ENCODE data around the gene AWAT2.
"Not testable (repeated sequence)": the region's sequence is repeated elsewhere in the genome, so short reads cannot be mapped to it uniquely, and the experiment has no call there.

Gene AWAT2

DNA sequence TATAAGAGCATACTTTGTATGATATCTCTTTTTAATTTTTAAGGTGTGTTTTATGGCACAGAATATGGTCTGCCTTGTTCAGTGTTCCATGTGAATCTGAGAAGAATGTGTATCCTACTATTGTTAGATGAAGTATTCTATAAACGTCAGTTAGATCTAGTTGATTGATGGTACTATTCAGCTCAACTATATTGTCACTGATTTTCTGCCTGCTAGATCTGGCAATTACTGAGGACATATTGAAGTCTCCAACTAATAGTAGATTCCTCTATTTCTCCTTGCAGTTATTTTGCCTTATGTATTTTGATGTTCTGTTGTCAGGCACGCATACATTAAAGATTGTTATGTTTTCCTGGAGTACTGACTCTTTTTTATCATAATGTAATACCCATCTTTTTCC is 39.8 kb downstream of the AWAT2 start:
- Histone ChIP-seq H3K4me3 (ENCODE audit: low read length) (no peak overlapping the region), H3K9ac (ENCODE audit: low read length) (no peak overlapping the region), H3K4me1 (ENCODE audit: control insufficient read depth, insufficient read depth, low read length) (no peaks in the 10 kb centered on the region), H3K27ac (ENCODE audit: low read depth, low read length) (no peak overlapping the region), H3K27me3 (ENCODE audit: control insufficient read depth, insufficient read depth, low read length) (peaks cover 2% of the 10 kb centered on the region), H3K36me3 (ENCODE audit: control insufficient read depth, insufficient read depth, low read length) (no peaks in the 10 kb centered on the region)

DNA sequence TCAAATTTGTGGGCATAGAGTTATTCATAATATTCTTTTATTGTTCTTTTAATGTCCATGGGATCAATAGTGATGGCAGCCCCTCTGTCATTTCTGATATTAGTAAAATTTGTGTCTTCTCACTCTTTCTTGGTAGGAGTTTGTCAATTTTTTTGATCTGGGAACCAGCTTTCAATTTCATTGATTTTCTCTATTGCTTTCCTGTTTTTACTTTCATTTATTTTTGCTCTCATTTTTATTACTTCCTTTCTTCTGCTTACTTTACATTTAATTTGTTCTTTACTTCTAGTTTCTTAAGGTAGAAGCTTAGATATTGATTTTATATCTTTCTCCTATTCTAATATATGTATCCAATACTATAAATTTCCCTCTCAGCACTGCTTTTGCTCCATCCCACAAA is 40.7 kb downstream of the AWAT2 start:
- Histone ChIP-seq H3K9ac (ENCODE audit: low read length) (no peak overlapping the region), H3K27me3 (ENCODE audit: control insufficient read depth, insufficient read depth, low read length) (peaks cover 2% of the 10 kb centered on the region), H3K4me1 (ENCODE audit: control insufficient read depth, insufficient read depth, low read length) (no peaks in the 10 kb centered on the region), H3K36me3 (ENCODE audit: control insufficient read depth, insufficient read depth, low read length) (no peaks in the 10 kb centered on the region), H3K27ac (ENCODE audit: low read depth, low read length) (no peak overlapping the region), H3K4me3 (ENCODE audit: low read length) (no peak overlapping the region)

DNA sequence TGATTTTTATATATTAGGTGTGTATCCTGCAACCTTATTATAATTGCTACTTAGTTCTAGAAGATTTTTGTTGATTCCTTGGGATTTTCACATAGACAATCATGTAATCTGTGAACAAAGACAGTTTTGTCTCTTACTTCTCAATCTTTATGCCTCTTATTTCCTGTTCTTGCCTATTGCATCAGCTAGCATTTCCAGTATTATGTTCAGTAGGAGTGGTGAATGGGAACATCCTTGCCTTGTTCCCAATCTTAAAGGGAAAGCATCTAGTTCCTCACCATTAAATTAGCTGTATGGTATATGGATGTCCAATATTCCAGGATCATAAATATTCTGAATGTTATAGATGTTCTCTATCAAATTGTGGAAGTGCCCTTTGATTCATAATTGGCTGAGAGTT is 41.8 kb downstream of the AWAT2 start:
- no peaks in the 10 kb centered on the region for H3K36me3 ChIP-seq (ENCODE audit: control insufficient read depth, insufficient read depth, low read length)
- H3K9ac ChIP-seq (ENCODE audit: low read length) = no peak overlapping the region
- no peaks in the 10 kb centered on the region for H3K4me1 ChIP-seq (ENCODE audit: control insufficient read depth, insufficient read depth, low read length)
- no peak overlapping the region for H3K27ac ChIP-seq (ENCODE audit: low read depth, low read length)
- H3K27me3 ChIP-seq (ENCODE audit: control insufficient read depth, insufficient read depth, low read length) = peaks cover 2% of the 10 kb centered on the region
- H3K4me3 ChIP-seq (ENCODE audit: low read length) = no peak overlapping the region

DNA sequence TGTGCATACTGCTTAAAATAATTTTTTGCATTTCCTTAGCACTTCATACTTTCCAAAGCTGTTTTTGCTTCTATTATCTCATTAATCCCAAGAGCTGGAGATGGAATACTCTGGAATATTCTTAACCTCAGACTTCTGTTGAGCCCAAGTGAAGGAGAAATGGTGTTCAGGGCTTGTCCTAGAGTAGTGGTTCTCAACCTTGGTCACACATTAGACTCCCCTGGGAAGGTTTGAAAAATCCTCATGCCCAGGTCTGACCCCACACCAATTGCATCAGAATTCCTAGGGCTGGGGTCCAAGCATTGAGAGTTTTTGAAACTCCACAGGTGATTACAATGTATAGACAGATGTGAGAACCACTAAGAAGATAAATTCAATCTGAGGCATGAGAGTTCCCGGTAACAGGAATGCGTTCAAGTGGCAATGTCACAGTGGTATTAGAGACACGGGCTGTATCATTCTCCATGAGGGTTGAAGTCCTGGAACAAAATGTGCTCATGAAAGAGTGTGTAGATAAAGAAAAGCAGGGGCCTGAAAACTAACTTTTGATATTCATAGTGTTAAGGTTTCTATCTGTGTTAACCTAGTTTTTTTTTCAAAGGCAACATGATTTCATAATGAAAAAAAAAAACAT is 47.9 kb downstream of the AWAT2 start:
- Histone ChIP-seq H3K27ac (ENCODE audit: low read depth, low read length) (no peak overlapping the region), H3K4me3 (ENCODE audit: low read length) (no peak overlapping the region), H3K27me3 (ENCODE audit: control insufficient read depth, insufficient read depth, low read length) (no peaks in the 10 kb centered on the region), H3K36me3 (ENCODE audit: control insufficient read depth, insufficient read depth, low read length) (no peaks in the 10 kb centered on the region), H3K4me1 (ENCODE audit: control insufficient read depth, insufficient read depth, low read length) (no peaks in the 10 kb centered on the region), H3K9ac (ENCODE audit: low read length) (no peak overlapping the region)

DNA sequence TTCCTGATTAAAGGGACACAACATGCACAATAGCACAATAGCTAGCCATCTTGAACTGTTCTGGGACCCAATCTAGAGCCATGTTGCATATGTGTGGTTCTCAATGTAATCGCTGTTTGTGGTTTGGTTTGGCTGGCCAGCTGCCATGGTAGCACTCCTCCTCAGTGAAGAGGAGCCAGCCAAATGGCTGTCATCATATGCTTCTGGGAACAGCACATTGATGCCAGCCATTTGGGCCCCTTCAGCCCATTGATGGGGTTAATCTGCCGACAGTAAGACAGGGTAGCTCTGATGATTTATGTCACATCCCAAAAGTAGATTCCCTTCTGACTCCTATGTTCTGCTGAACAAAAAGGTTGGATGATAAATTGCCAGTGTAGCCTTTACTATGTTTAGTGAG is 48.5 kb downstream of the AWAT2 start:
- Histone ChIP-seq H3K27me3 (ENCODE audit: control insufficient read depth, insufficient read depth, low read length) (no peaks in the 10 kb centered on the region), H3K27ac (ENCODE audit: low read depth, low read length) (no peak overlapping the region), H3K36me3 (ENCODE audit: control insufficient read depth, insufficient read depth, low read length) (no peaks in the 10 kb centered on the region), H3K4me3 (ENCODE audit: low read length) (no peak overlapping the region), H3K9ac (ENCODE audit: low read length) (no peak overlapping the region), H3K4me1 (ENCODE audit: control insufficient read depth, insufficient read depth, low read length) (no peaks in the 10 kb centered on the region)

DNA sequence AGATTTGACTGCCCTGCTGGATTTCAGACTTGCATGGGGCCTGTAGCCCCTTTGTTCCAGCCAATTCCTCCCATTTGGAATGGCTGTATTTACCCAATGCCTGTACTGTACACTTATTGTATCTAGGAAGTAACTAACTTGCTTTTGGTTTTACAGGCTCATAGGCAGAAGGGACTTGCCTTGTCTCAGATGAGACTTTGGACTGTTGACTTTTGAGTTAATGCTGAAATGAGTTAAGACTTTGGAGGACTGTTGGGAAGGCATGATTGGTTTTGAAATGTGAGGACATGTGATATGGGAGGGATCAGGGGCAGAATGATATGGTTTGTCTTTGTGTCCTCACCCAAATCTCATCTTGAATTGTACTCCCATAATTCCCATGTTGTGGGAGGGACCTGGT is 51.4 kb downstream of the AWAT2 start:
- not testable (repeated sequence) for H3K27me3 ChIP-seq (ENCODE audit: control insufficient read depth, insufficient read depth, low read length); H3K27ac ChIP-seq (ENCODE audit: low read depth, low read length); H3K4me3 ChIP-seq (ENCODE audit: low read length)

DNA sequence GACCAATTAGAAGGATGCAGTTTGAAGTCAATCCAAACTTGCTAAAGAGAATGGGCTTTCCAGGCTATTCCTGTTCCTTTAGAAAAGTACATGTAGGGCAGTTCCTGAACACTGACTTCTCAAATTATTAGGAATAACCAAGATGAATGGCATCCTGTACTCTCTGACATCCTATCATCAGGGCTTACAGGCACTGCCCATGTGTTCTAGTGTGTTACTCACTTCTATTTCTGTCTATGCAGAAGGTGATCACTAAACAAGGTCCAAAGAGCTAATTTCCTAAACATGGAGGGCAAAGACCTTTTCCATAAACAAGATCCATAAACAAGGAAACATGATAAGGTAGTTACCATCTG is 53.6 kb downstream of the AWAT2 start:
- no peaks in the 10 kb centered on the region for H3K4me1 ChIP-seq (ENCODE audit: control insufficient read depth, insufficient read depth, low read length)
- no peaks in the 10 kb centered on the region for H3K36me3 ChIP-seq (ENCODE audit: control insufficient read depth, insufficient read depth, low read length)
- H3K9ac ChIP-seq (ENCODE audit: low read length) = no peak overlapping the region
- H3K27ac ChIP-seq (ENCODE audit: low read depth, low read length) = no peak overlapping the region
- no peaks in the 10 kb centered on the region for H3K27me3 ChIP-seq (ENCODE audit: control insufficient read depth, insufficient read depth, low read length)
- H3K4me3 ChIP-seq (ENCODE audit: low read length) = no peak overlapping the region

More for the DNA sequence above, 51.4 kb downstream of the AWAT2 start:
- H3K4me1 ChIP-seq (ENCODE audit: control insufficient read depth, insufficient read depth, low read length); H3K9ac ChIP-seq (ENCODE audit: low read length); H3K36me3 ChIP-seq (ENCODE audit: control insufficient read depth, insufficient read depth, low read length): not testable (repeated sequence)

DNA sequence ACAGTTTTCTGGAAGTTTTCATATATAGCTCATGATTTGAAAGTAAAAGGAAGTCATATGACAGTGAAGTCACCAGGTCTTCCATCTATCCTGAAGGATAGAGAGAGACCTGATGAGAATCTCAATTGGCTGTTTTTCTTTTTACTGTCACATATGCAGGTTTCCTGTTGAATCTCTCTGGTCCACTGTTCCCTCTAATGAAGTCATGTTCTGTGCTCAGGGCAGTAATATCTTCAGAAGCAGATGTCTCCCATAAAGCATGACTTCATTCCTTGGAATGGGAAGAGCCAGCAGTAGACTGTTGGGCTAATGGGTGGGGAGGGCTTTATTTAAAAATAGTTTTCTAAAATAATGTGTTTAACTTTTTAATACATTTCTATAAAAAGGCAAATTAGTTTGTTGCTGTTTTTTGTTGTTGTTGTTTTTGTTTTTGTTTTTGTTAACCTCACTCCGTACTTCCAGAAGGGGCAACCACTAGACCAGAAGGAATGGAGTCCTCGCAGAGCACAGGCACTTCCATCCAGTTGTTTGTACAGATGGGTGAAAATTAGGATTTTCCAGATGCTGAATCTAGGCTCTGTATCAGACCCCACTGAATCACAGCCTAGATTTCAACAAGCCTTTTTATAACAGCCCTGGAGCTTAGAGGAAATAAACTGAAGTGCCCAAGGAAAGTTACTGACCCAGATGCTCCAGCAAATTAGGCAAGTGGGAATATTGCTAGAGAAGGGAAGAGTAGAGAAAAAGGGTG is 54.2 kb downstream of the AWAT2 start:
- Histone ChIP-seq H3K27ac (ENCODE audit: low read depth, low read length) (no peak overlapping the region), H3K36me3 (ENCODE audit: control insufficient read depth, insufficient read depth, low read length) (no peaks in the 10 kb centered on the region), H3K9ac (ENCODE audit: low read length) (no peak overlapping the region), H3K4me3 (ENCODE audit: low read length) (no peak overlapping the region), H3K4me1 (ENCODE audit: control insufficient read depth, insufficient read depth, low read length) (no peaks in the 10 kb centered on the region), H3K27me3 (ENCODE audit: control insufficient read depth, insufficient read depth, low read length) (no peaks in the 10 kb centered on the region)

DNA sequence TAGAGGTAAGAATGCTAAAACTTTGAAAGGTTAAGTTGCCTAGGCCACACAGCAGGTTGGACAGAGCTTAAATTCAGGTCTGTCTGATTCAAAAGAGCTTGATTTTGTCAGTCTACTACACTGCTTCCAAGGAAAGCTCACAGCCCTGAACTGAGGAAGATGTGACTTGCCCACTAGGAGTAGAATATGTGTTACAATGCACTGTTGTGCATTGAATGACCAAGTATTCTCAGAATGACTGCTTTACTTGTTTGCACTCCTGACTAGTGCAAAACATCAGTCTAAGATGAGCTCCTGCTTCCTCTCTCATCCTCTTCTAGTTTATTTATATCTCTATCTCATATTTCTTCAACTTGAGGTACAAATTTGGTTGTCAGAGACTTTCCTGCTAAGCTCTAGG is 56.2 kb downstream of the AWAT2 start:
- Histone ChIP-seq H3K4me1 (ENCODE audit: control insufficient read depth, insufficient read depth, low read length) (no peaks in the 10 kb centered on the region), H3K9ac (ENCODE audit: low read length) (no peak overlapping the region), H3K27me3 (ENCODE audit: control insufficient read depth, insufficient read depth, low read length) (no peaks in the 10 kb centered on the region), H3K4me3 (ENCODE audit: low read length) (no peak overlapping the region), H3K27ac (ENCODE audit: low read depth, low read length) (no peak overlapping the region), H3K36me3 (ENCODE audit: control insufficient read depth, insufficient read depth, low read length) (no peaks in the 10 kb centered on the region)

DNA sequence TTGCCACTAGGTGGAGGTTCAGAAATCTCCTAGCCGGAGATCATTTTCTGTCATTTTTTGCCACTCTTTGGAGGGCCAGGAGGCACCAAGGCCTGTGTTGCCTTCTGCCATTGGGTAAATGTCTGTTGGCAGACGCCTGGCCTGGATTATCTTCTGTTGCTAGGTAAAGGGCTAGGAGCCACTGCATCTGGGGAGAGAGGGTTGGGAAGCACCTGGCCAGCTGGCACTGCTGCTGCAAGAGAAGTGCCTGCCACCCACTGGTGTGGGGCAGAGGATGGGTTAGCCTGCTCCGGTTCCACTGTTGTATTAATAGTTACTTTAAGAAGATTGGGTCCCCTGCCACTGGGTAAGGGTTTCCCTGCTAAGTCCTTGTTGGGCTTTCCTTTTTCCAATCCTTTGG is 58.1 kb downstream of the AWAT2 start:
- Histone ChIP-seq H3K9ac (ENCODE audit: low read length) (no peak overlapping the region), H3K27ac (ENCODE audit: low read depth, low read length) (no peak overlapping the region), H3K27me3 (ENCODE audit: control insufficient read depth, insufficient read depth, low read length) (no peaks in the 10 kb centered on the region), H3K4me1 (ENCODE audit: control insufficient read depth, insufficient read depth, low read length) (no peaks in the 10 kb centered on the region), H3K4me3 (ENCODE audit: low read length) (no peak overlapping the region), H3K36me3 (ENCODE audit: control insufficient read depth, insufficient read depth, low read length) (no peaks in the 10 kb centered on the region)
